HG03139 (cell line): Measurements from ENCODE around the gene CD300LB.
"Not testable (repeated sequence)": the region's sequence is repeated elsewhere in the genome, so short reads cannot be mapped to it uniquely, and the experiment has no call there.

Experiments used
- ATAC-seq: cut with Tn5 transposase; IDR thresholded peaks from one replicate; pipeline ENCODE4 v1.9.1; 2021; ENCODE audit not compliant: unreplicated experiment

Gene CD300LB

GRCh38 chr17:74499992-74500391 is 31.3 kb downstream of the CD300LB start:
- ATAC-seq: no peak

- no peak for ATAC-seq
These were observed 33.8 kb downstream of the CD300LB start for GRCh38 chr17:74497471-74497870.

- no peak for ATAC-seq
These were observed 37.9 kb downstream of the CD300LB start for GRCh38 chr17:74493331-74493833.

GRCh38 chr17:74491626-74492025 is 39.6 kb downstream of the CD300LB start:
- no peak for ATAC-seq

- no peak for ATAC-seq
These were observed 40.6 kb downstream of the CD300LB start for GRCh38 chr17:74490716-74491115.

GRCh38 chr17:74488276-74488675 is 43.0 kb downstream of the CD300LB start:
- ATAC-seq: not testable (repeated sequence)

GRCh38 chr17:74485841-74486240 is 45.4 kb downstream of the CD300LB start:
- no peak for ATAC-seq

GRCh38 chr17:74485022-74485743 is 46.1 kb downstream of the CD300LB start:
- ATAC-seq: no peak

- no peak for ATAC-seq
These were observed 47.2 kb downstream of the CD300LB start for GRCh38 chr17:74484066-74484465.

GRCh38 chr17:74481621-74482020 is 49.7 kb downstream of the CD300LB start:
- no peak for ATAC-seq

GRCh38 chr17:74480290-74480689 is 51.0 kb downstream of the CD300LB start:
- no peak for ATAC-seq

- no peak for ATAC-seq
These were observed 52.7 kb downstream of the CD300LB start for GRCh38 chr17:74478420-74479100.

GRCh38 chr17:74477411-74477810 is 53.9 kb downstream of the CD300LB start:
- no peak for ATAC-seq

GRCh38 chr17:74475189-74475588 is 56.1 kb downstream of the CD300LB start:
- ATAC-seq: no peak

- ATAC-seq: no peak
These were observed 57.1 kb downstream of the CD300LB start for GRCh38 chr17:74474043-74474792.

GRCh38 chr17:74473294-74473693 is 58.0 kb downstream of the CD300LB start:
- no peak for ATAC-seq

- no peak for ATAC-seq
These were observed 58.4 kb downstream of the CD300LB start for GRCh38 chr17:74472890-74473289.

- ATAC-seq: no peak
These were observed 59.9 kb downstream of the CD300LB start for GRCh38 chr17:74471341-74471740.
